Right lobe of liver (tissue), 4 donors: ENCODE measurements around the gene ZNF280A.

Experiments used
- CTCF ChIP-seq, 4 donors: fragments of 200-600 bp in 3 of 4; fragments of 450-650 bp in 1 of 4; IDR thresholded peaks; one replicate each; pipeline versions ENCODE4 v1.5.1 to v1.8.0; 2016 to 2022; ENCODE audit warnings: antibody characterized with exemption in 4 of 4, mild to moderate bottlenecking in 2 of 4
- POLR2A ChIP-seq: fragments of 450-650 bp; IDR thresholded peaks from one replicate; pipeline ENCODE4 v1.6.1; 2017; ENCODE audit warnings: antibody characterized with exemption, mild to moderate bottlenecking
- donor health status: DM: no; HTN: no; CAD: no.
- donor health status: DM: no; HTN: no; CAD: no.
- donor health status: DM: no; HTN: yes; CAD: no.

GRCh38 chr22:22553141-22553540 lies 33.1 kb upstream of the ZNF280A start:
- TF ChIP-seq CTCF (IDR thresholded peaks at IDR 0.05) (no peak), POLR2A (no peak)
